ENCODE measurements around the gene KIAA1671. TPM values are rescaled to one million over a fixed set of nuclear protein-coding genes. Genes with fewer than 3 reads are reported as not detected.

Gene KIAA1671
- total and polyA plus RNA-seq, 2 of the 13 experiments (the other 11 are each of a cell fraction or from before 2014, with no cell fraction given), result 13.5 to 13.6 TPM

- CTCF ChIA-PET (ENCODE audit: low intra/inter-chr PET ratio, low total read pairs), result no interaction called here
- in situ Hi-C loops (cut with HindIII; ENCODE audit: extremely low pct_ligation_motif_present, low pct_unique_long_range_greater_than_20kb), result no loop called here
- TF ChIP-seq ARNT2 (CRISPR knock-in tag; IDR thresholded peaks at IDR 0.05; ENCODE audit: low read depth) (no peak), MLXIP (CRISPR knock-in tag; IDR thresholded peaks at IDR 0.05; ENCODE audit: borderline replicate concordance) (no peak), ATRX (CRISPR knock-in tag; IDR thresholded peaks at IDR 0.05; ENCODE audit: borderline replicate concordance) (no peak), KAT8 (CRISPR knock-in tag; IDR thresholded peaks at IDR 0.05) (peak; percentile 50; the same call in 1 of the 2 replicates), HDAC1 (CRISPR knock-in tag; IDR thresholded peaks at IDR 0.05) (0 out of 2 replicates have a peak, but pooled peaks have one; percentile 1), ZNF761 (CRISPR knock-in tag; conservative IDR thresholded peaks at IDR 0.05) (no peak), GTF3A (CRISPR knock-in tag; conservative IDR thresholded peaks at IDR 0.05) (no peak), ZNF7 (CRISPR knock-in tag; IDR thresholded peaks at IDR 0.05) (peak; percentile 5; the same call in 1 of the 2 replicates), ZNF512 (CRISPR knock-in tag; IDR thresholded peaks at IDR 0.05) (no peak), CERS6 (CRISPR knock-in tag; IDR thresholded peaks at IDR 0.05) (no peak), STAT6 (CRISPR knock-in tag; IDR thresholded peaks at IDR 0.05; ENCODE audit: borderline replicate concordance) (no peak), ZNF276 (CRISPR knock-in tag; IDR thresholded peaks at IDR 0.05; ENCODE audit: low read depth) (no peak)
Measured at GRCh38 chr22:25112538-25113253, 160.2 kb downstream of the KIAA1671 start.

More at GRCh38 chr22:25112538-25113253, 160.2 kb downstream of the KIAA1671 start:
- Histone ChIP-seq H3K79me2 (ENCODE audit: insufficient read depth, low read length) (peaks cover 31% of the 10 kb centered on the region), H3K4me1 (ENCODE audit: insufficient read depth, low read length) (peaks cover 70% of the 10 kb centered on the region), H3K27ac (ENCODE audit: extremely low read length, insufficient read depth, low read length) (peak overlapping the region; percentile 92), H4K20me1 (ENCODE audit: insufficient read depth, low read length) (no peaks in the 10 kb centered on the region), H3K36me3 (replicated peaks in 1 of 2; ENCODE audit: control insufficient read depth in 1 of 2, insufficient read depth in 2 of 2, low read length in 2 of 2) (no peaks in the 10 kb centered on the region; a peak in 3 of 5 replicates), H3K9me3 (ENCODE audit: low read length) (no peaks in the 10 kb centered on the region), H3K27me3 (ENCODE audit: control insufficient read depth in 1 of 2, insufficient read depth in 2 of 2, low read length in 2 of 2) (no peaks in the 10 kb centered on the region; a peak in 1 of 5 replicates), H3K4me3 (replicated peaks in 1 of 3; ENCODE audit: insufficient read depth in 1 of 3, low read depth in 2 of 3, low read length in 3 of 3) (peak overlapping the region; percentile 82 to 94 (median 84); a peak in 5 of 6 replicates), H3K9ac (ENCODE audit: insufficient read depth, low read depth, low read length) (peak overlapping the region; percentile 93), H2AFZ (ENCODE audit: low read length) (no peak overlapping the region), H3K4me2 (ENCODE audit: low read depth, low read length) (peak overlapping the region; percentile 99)
- intact Hi-C loops (cut with micrococcal nuclease; ENCODE audit: unreplicated experiment), result no loop called here
- POLR2A ChIA-PET, result interaction anchor here (1.1 to 3.9 kb wide), 6 partner anchors 8 to 71 kb away, joined by 3 to 14 read pairs (median 7); no protein-coding TSS in a partner anchor
- FAIRE-seq, result no peak
- DNase-seq (ENCODE audit: low spot score), result peak; percentile 33
- no peak for ATAC-seq
- 23% methylated on average over 19 of the region's 20 CpGs for WGBS (ENCODE audit: low lambda C conversion rate)
- no TSS peak for BruUV-seq (replicated peaks)
